Peyer's patch (tissue), 4 donors: ENCODE measurements around the gene DMC1.
A peak's percentile ranks its signal among the peaks of the same experiment; 100 is the strongest.

Experiments used
- CTCF ChIP-seq, 6 experiments: fragments of 450-650 bp in 4 of 6; fragments of 200-600 bp in 2 of 6; sonication (generic) in 1 of 6; IDR thresholded peaks; one replicate each; pipeline ENCODE4 v1.5.1; 2017 to 2019; ENCODE audit warnings: antibody characterized with exemption in 6 of 6, mild to moderate bottlenecking in 3 of 6, moderate library complexity in 1 of 6
- POLR2A ChIP-seq, 2 donors: fragments of 450-650 bp; IDR thresholded peaks; one replicate each; pipeline ENCODE4 v1.5.1; 2017; ENCODE audit warnings: antibody characterized with exemption in 2 of 2, mild to moderate bottlenecking in 2 of 2, moderate library complexity in 2 of 2

GRCh38 chr22:38505541-38506117, 64.4 kb downstream of the DMC1 start:
- TF ChIP-seq CTCF (IDR thresholded peaks at IDR 0.05) (no peak), POLR2A (IDR thresholded peaks at IDR 0.05) (peak; percentile 31 to 35)
